ENCODE measurements around the gene PTGES3L. TPM values are rescaled to one million over a fixed set of nuclear protein-coding genes. Genes with fewer than 3 reads are reported as not detected.

Gene PTGES3L
- total RNA-seq, 1 experiment from 2014 or later = 1.7 TPM

DNA sequence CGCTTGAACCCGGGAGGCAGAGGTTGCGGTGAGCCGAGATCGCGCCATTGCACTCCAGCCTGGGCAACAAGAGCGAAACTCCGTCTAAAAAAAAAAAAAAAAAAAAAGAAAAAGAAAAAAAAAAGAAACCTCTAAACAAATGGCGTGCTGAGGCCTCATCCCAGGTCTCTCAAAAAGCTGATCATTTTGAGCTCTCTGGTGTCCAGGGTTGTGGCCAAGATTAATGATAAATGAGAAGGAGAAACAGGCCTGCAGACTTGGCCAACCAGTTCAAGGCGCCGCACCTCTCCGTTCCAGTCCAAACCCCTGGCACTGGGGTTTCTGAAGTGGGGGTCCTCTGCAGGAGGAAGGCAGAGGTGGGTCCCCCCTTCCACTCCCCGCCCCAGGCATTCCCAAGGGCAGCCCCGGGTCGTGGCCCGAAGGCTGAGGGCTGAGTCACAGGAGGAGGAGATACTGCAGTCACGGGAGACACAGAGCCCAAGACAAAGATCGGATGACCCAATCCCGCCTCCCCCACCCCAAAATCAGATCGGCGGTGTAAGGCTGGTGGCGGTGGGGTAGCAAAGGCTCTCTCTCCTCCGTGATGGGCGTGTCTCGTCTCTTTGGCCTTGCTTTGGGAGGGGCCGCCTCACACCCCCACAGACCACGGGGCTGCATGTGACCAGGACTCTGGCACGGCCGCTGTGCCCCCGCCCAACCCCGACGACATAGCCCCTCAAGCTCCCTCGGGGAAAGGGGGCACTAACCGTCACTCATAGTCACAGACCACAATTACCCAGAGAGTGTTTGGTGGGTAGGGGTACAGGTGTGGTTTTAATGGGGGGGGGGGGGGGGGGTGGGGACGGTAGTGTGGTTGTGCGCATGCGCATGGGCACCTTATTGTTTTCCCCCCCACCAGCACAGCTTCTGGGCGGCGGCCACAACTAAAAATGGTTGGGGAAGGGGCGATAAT is 41.2 kb upstream of the PTGES3L start:
- 0 out of 2 replicates have a peak, but pooled peaks have one; percentile 4 for TF ChIP-seq SIN3A (IDR thresholded peaks at IDR 0.05; ENCODE audit: low read depth)
- no peak for TF ChIP-seq RAD21 (IDR thresholded peaks at IDR 0.05; ENCODE audit: low read depth)
- no peak for TF ChIP-seq ZFX (IDR thresholded peaks at IDR 0.05)
- TF ChIP-seq TCF7L2 (IDR thresholded peaks at IDR 0.05; ENCODE audit: borderline replicate concordance, extremely low read depth, insufficient read depth, insufficient read length) = no peak
- TF ChIP-seq, protein P1, sequence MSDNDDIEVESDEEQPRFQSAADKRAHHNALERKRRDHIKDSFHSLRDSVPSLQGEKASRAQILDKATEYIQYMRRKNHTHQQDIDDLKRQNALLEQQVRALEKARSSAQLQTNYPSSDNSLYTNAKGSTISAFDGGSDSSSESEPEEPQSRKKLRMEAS (IDR thresholded peaks at IDR 0.05) = peak; percentile 37; the same call in 1 of the 2 replicates
- TF ChIP-seq, protein P2, sequence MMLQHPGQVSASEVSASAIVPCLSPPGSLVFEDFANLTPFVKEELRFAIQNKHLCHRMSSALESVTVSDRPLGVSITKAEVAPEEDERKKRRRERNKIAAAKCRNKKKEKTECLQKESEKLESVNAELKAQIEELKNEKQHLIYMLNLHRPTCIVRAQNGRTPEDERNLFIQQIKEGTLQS (IDR thresholded peaks at IDR 0.05) = no peak
- no peak for TF ChIP-seq SRF (IDR thresholded peaks at IDR 0.05; ENCODE audit: low read depth)
- no peak for TF ChIP-seq POLR2AphosphoS5 (IDR thresholded peaks at IDR 0.05; ENCODE audit: low read depth, low read length)
- ChIA-PET POLR2A (interaction anchor here (0.6 to 1.1 kb wide), 3 partner anchors 23 to 367 kb away, joined by 3 to 4 read pairs (median 3); partner anchors contain the start of gene RPL27), RAD21 (ENCODE audit: low non-redundant PET in 1 of 2, low total read pairs in 2 of 2, uncharacterized antibody in 2 of 2, unreplicated experiment in 2 of 2) (no interaction called here), CTCF (no interaction called here)
- H3K9ac ChIP-seq (ENCODE audit: low read length) = peak overlapping the region; percentile 95
- H3K4me1 ChIP-seq (ENCODE audit: control insufficient read depth in 1 of 2, insufficient read depth in 2 of 2, low read length in 2 of 2) = peaks cover 9 to 42% of the 10 kb centered on the region in 2 experiments; a peak in 3 of 4 replicates
- no peaks in the 10 kb centered on the region for H3K9me2 ChIP-seq (ENCODE audit: insufficient read depth)
- H3K9me3 ChIP-seq (ENCODE audit: control insufficient read depth in 1 of 2, insufficient read depth in 1 of 2, low read depth in 1 of 2, low read length in 2 of 2) = no peaks in the 10 kb centered on the region
- no peaks in the 10 kb centered on the region for H4K20me1 ChIP-seq (ENCODE audit: insufficient read depth)
- no TSS peak for BruUV-seq (replicated peaks)
- peak overlapping the region; percentile 99 for H3K4me2 ChIP-seq (ENCODE audit: low read length)
- H3K27me3 ChIP-seq (ENCODE audit: insufficient read depth, low read length) = no peaks in the 10 kb centered on the region
- ATAC-seq (peak; percentile 36), DNase-seq (ENCODE audit: low read depth, low spot score) (no peak)
- peak overlapping the region; percentile 88 for H3K27ac ChIP-seq (ENCODE audit: low read depth, low read length)
- peaks cover 8% of the 10 kb centered on the region; the same call in 1 of the 2 replicates for H3K79me2 ChIP-seq (ENCODE audit: insufficient read depth, low read length)
- H2AFZ ChIP-seq (ENCODE audit: low read depth, low read length, poor library complexity, severe bottlenecking) = no peak overlapping the region
- H3K4me3 ChIP-seq (replicated peaks in 1 of 2; ENCODE audit: low read depth in 1 of 2, low read length in 2 of 2) = peak overlapping the region; percentile 92 to 99
- H3K36me3 ChIP-seq (ENCODE audit: control insufficient read depth in 1 of 2, insufficient read depth in 2 of 2, low read length in 2 of 2) = peaks cover 0 to 9% of the 10 kb centered on the region in 2 experiments; a peak in 3 of 4 replicates
- intact Hi-C loops (cut with micrococcal nuclease) = loop anchor here (5.0 kb wide), 1 partner anchor 366 kb away; no protein-coding TSS in a partner anchor

Measured in HCT116 (cell line).